ENCODE measurements around the gene IFT22.

GRCh38 chr7:101368422-101369165, 47.0 kb upstream of the IFT22 start:
- TF ChIP-seq, protein P1, sequence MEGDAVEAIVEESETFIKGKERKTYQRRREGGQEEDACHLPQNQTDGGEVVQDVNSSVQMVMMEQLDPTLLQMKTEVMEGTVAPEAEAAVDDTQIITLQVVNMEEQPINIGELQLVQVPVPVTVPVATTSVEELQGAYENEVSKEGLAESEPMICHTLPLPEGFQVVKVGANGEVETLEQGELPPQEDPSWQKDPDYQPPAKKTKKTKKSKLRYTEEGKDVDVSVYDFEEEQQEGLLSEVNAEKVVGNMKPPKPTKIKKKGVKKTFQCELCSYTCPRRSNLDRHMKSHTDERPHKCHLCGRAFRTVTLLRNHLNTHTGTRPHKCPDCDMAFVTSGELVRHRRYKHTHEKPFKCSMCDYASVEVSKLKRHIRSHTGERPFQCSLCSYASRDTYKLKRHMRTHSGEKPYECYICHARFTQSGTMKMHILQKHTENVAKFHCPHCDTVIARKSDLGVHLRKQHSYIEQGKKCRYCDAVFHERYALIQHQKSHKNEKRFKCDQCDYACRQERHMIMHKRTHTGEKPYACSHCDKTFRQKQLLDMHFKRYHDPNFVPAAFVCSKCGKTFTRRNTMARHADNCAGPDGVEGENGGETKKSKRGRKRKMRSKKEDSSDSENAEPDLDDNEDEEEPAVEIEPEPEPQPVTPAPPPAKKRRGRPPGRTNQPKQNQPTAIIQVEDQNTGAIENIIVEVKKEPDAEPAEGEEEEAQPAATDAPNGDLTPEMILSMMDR (conservative IDR thresholded peaks at IDR 0.05; ENCODE audit: low read depth in 2 of 2), result no peak
- TF ChIP-seq EZH2 (IDR thresholded peaks at IDR 0.05; ENCODE audit: low read depth, unreplicated experiment), result no peak
- no peak for TF ChIP-seq EZH2phosphoT487 (IDR thresholded peaks at IDR 0.05; ENCODE audit: unreplicated experiment)
- no peak for TF ChIP-seq POLR2AphosphoS5 (IDR thresholded peaks at IDR 0.05; ENCODE audit: low read depth)
- TF ChIP-seq NANOG (IDR thresholded peaks at IDR 0.05; ENCODE audit: borderline replicate concordance), result no peak
- no peak for TF ChIP-seq REST (IDR thresholded peaks at IDR 0.05; ENCODE audit: unreplicated experiment)
